H1 (cell line): ENCODE data around the gene KCTD7. TPM values are rescaled to one million over a fixed set of nuclear protein-coding genes. Genes with fewer than 3 reads are reported as not detected.

Experiments
- CTCF ChIA-PET: fragments of 300-600 bp; sonication (Branson Sonifier 250); formaldehyde crosslinking; loops from one replicate; lab custom pipeline; 2021; ENCODE audit not compliant: partially characterized antibody; lab: Charles Lee
- POLR2A ChIA-PET: fragments of 300-600 bp; sonication (Branson Sonifier 250); formaldehyde crosslinking; loops from one replicate; lab custom pipeline; 2021; ENCODE audit warnings: inconsistent platforms; ENCODE audit not compliant: partially characterized antibody; lab: Charles Lee
- DNase-seq, 2 experiments: peaks; one replicate each; pipeline versions ENCODE4 v3.0.0 to v3.0.0-alpha.2; 2010 to 2022; ENCODE audit warnings: low spot score in 2 of 2, low read depth in 1 of 2, mixed read lengths in 1 of 2
- FAIRE-seq: peaks from 2 replicates; lab custom pipeline; 2011; peaks lifted over from hg19 to GRCh38; lab: Jason Lieb, UNC
- H2AFZ ChIP-seq: 2 replicates; pipeline ENCODE4 v1.8.1; 2012; ENCODE audit warnings: low read length, inconsistent platforms
- H2AK5ac ChIP-seq: 2 replicates; pipeline ENCODE4 v1.6.1; 2013; ENCODE audit warnings: low read depth, low read length
- H2BK120ac ChIP-seq: replicated peaks from 2 replicates; pipeline ENCODE3; 2013; ENCODE audit warnings: low read depth, low read length, inconsistent platforms
- H2BK12ac ChIP-seq: 2 replicates; pipeline ENCODE4 v1.6.1; 2013; ENCODE audit warnings: low read depth, low read length
- H2BK15ac ChIP-seq: 2 replicates; pipeline ENCODE4 v1.6.1; 2013; ENCODE audit warnings: low read length
- H2BK20ac ChIP-seq: 2 replicates; pipeline ENCODE4 v1.6.1; 2013; ENCODE audit warnings: low read length
- H2BK5ac ChIP-seq: 2 replicates; pipeline ENCODE4 v1.6.1; 2013; ENCODE audit warnings: low read depth, low read length
- H3K14ac ChIP-seq: 2 replicates; pipeline ENCODE4 v1.6.1; 2013; ENCODE audit warnings: inconsistent platforms; ENCODE audit not compliant: insufficient read length
- H3K18ac ChIP-seq: 2 replicates; pipeline ENCODE4 v1.6.1; 2013; ENCODE audit warnings: low read length; ENCODE audit errors: extremely low read depth
- H3K23ac ChIP-seq: 2 replicates; pipeline ENCODE4 v1.6.1; 2013; ENCODE audit warnings: inconsistent platforms; ENCODE audit not compliant: insufficient read length
- H3K23me2 ChIP-seq: 2 replicates; pipeline ENCODE4 v1.6.1; 2013; ENCODE audit warnings: low read depth, low read length
- H3K27ac ChIP-seq: 2 replicates; pipeline ENCODE4 v1.6.1; 2011; ENCODE audit warnings: low read depth, low read length, inconsistent platforms
- H3K27me3 ChIP-seq, 4 experiments: replicated peaks in 1 of 4; 1 replicate in 1 of 4; 2 replicates in 3 of 4; pipeline versions ENCODE4 v1.6.1 to v1.8.1; 2011 to 2013; ENCODE audit warnings: low read length in 3 of 4, mild to moderate bottlenecking in 3 of 4, inconsistent platforms in 2 of 4, mixed read lengths in 2 of 4, moderate library complexity in 1 of 4; ENCODE audit not compliant: control insufficient read depth in 3 of 4, insufficient read depth in 3 of 4; ENCODE audit errors: extremely low read depth in 1 of 4
- H3K36me3 ChIP-seq, 4 experiments: 2 replicates each; pipeline versions ENCODE4 v1.6.1 to v1.8.1; 2011 to 2013; ENCODE audit warnings: mild to moderate bottlenecking in 4 of 4, low read length in 3 of 4, moderate library complexity in 2 of 4, control low read depth in 1 of 4, inconsistent platforms in 1 of 4; ENCODE audit not compliant: insufficient read depth in 4 of 4, control insufficient read depth in 2 of 4
- H3K4ac ChIP-seq: replicated peaks from 2 replicates; pipeline ENCODE3; 2013; ENCODE audit warnings: low read length, low read depth, mixed read lengths, inconsistent platforms; ENCODE audit not compliant: insufficient read length
- H3K4me1 ChIP-seq, 4 experiments: replicated peaks in 1 of 4; 1 replicate in 1 of 4; 2 replicates in 3 of 4; pipeline versions ENCODE4 v1.6.1 to v1.8.1; 2011 to 2013; ENCODE audit warnings: low read length in 3 of 4, inconsistent platforms in 2 of 4, mixed read lengths in 1 of 4; ENCODE audit not compliant: insufficient read depth in 4 of 4, control insufficient read depth in 3 of 4
- H3K4me2 ChIP-seq, 2 experiments: 2 replicates each; pipeline versions ENCODE4 v1.6.1 to v1.8.1; 2011 to 2013; ENCODE audit warnings: low read depth in 2 of 2, low read length in 2 of 2, control low read depth in 1 of 2, inconsistent platforms in 1 of 2, mild to moderate bottlenecking in 1 of 2; ENCODE audit not compliant: insufficient read depth in 1 of 2
- H3K4me3 ChIP-seq, 4 experiments: fragments of 200-600, 300-600 bp in 1 of 4; sonication (generic), shearing (Covaris generic), sonication (Bioruptor Twin) in 1 of 4; 2 replicates each; pipeline versions ENCODE4 v1.5.1 to v1.8.1; 2011 to 2016; ENCODE audit warnings: low read length in 4 of 4, low read depth in 3 of 4, control low read depth in 2 of 4, inconsistent platforms in 2 of 4, mild to moderate bottlenecking in 2 of 4, mixed read lengths in 1 of 4, moderate library complexity in 1 of 4; ENCODE audit not compliant: insufficient read depth in 2 of 4; ENCODE audit errors: extremely low read depth in 1 of 4
- H3K56ac ChIP-seq: replicated peaks from 2 replicates; pipeline ENCODE3; 2013; ENCODE audit warnings: low read depth, mild to moderate bottlenecking, mixed read lengths, low read length, inconsistent platforms; ENCODE audit not compliant: insufficient read length
- H3K79me1 ChIP-seq: 2 replicates; pipeline ENCODE4 v1.6.1; 2013; ENCODE audit warnings: low read depth, low read length, control low read depth
- H3K79me2 ChIP-seq, 2 experiments: 2 replicates each; pipeline versions ENCODE4 v1.6.1 to v1.8.1; 2012 to 2013; ENCODE audit warnings: low read length in 2 of 2, mild to moderate bottlenecking in 2 of 2, inconsistent platforms in 1 of 2; ENCODE audit not compliant: insufficient read depth in 2 of 2, control insufficient read depth in 1 of 2
- H3K9ac ChIP-seq, 4 experiments: replicated peaks in 1 of 4; 1 replicate in 1 of 4; 2 replicates in 3 of 4; pipeline versions ENCODE4 v1.6.1 to v1.8.1; 2011 to 2013; ENCODE audit warnings: low read depth in 3 of 4, low read length in 3 of 4, control low read depth in 2 of 4, mild to moderate bottlenecking in 2 of 4, moderate library complexity in 2 of 4, inconsistent platforms in 1 of 4; ENCODE audit errors: extremely low read depth in 1 of 4
- H3K9me3 ChIP-seq, 2 experiments: 2 replicates each; pipeline versions ENCODE4 v1.6.1 to v1.8.1; 2012 to 2013; ENCODE audit warnings: mild to moderate bottlenecking in 2 of 2, moderate library complexity in 2 of 2, control low read depth in 1 of 2, inconsistent platforms in 1 of 2, low read depth in 1 of 2, low read length in 1 of 2, mixed read lengths in 1 of 2; ENCODE audit not compliant: insufficient read depth in 2 of 2
- H4K20me1 ChIP-seq, 2 experiments: replicated peaks in 1 of 2; 2 replicates each; pipeline versions ENCODE3 to v1.8.1; 2011 to 2013; ENCODE audit warnings: inconsistent platforms in 2 of 2, low read length in 2 of 2, mild to moderate bottlenecking in 1 of 2; ENCODE audit not compliant: insufficient read depth in 2 of 2, control insufficient read depth in 1 of 2
- H4K5ac ChIP-seq: 2 replicates; pipeline ENCODE4 v1.6.1; 2013; ENCODE audit warnings: low read length, low read depth, mixed read lengths, inconsistent platforms; ENCODE audit not compliant: insufficient read length
- H4K8ac ChIP-seq: 2 replicates; pipeline ENCODE4 v1.8.0; 2013; ENCODE audit warnings: mild to moderate bottlenecking, moderate library complexity, low read length, inconsistent platforms; ENCODE audit not compliant: insufficient read depth; ENCODE audit errors: extremely low read depth
- H4K91ac ChIP-seq: replicated peaks from 2 replicates; pipeline ENCODE3; 2013; ENCODE audit warnings: low read length, mixed read lengths, inconsistent platforms; ENCODE audit not compliant: insufficient read length
- CBX5 ChIP-seq: fragments of 300-800, 300-1000 bp; sonication (generic); IDR thresholded peaks from 2 replicates; pipeline ENCODE4 v1.7.1; 2016; ENCODE audit warnings: antibody characterized with exemption, low read length, low read depth
- CHD1 ChIP-seq: IDR thresholded peaks from 2 replicates; pipeline ENCODE4 v1.6.1; 2012; ENCODE audit warnings: low read depth, low read length, improper control_type of control experiment
- GABPA ChIP-seq: IDR thresholded peaks from 2 replicates; pipeline ENCODE4 v1.6.1; 2011; ENCODE audit warnings: mild to moderate bottlenecking, low read length, moderate library complexity, borderline replicate concordance; ENCODE audit not compliant: insufficient read depth
- HDAC2 ChIP-seq, 2 experiments: fragments of 300-600 bp in 1 of 2; sonication (generic) in 1 of 2; IDR thresholded peaks; 2 replicates each; pipeline ENCODE4 v1.6.1; 2011 to 2012; ENCODE audit warnings: low read depth in 2 of 2, low read length in 2 of 2, mild to moderate bottlenecking in 2 of 2, moderate library complexity in 2 of 2, borderline replicate concordance in 1 of 2, inconsistent platforms in 1 of 2
- TAF7 ChIP-seq: optimal IDR thresholded peaks from 2 replicates; pipeline ENCODE3; 2011; ENCODE audit warnings: low read depth, mild to moderate bottlenecking, inconsistent platforms, low read length, moderate library complexity, borderline replicate concordance
- WGBS, 2 experiments: shearing (Covaris generic) in 1 of 2; methylation state at CpG; one replicate each; pipeline versions ENCODE4 v1.1.6 to v1.1.7; 2013 to 2015; ENCODE audit warnings: low lambda C conversion rate in 2 of 2, mixed read lengths in 2 of 2, inconsistent platforms in 1 of 2, low coverage in 1 of 2, missing lambda C conversion rate in 1 of 2; ENCODE audit not compliant: insufficient replicate concordance in 2 of 2, insufficient coverage in 1 of 2, insufficient read length in 1 of 2; ENCODE audit errors: extremely low coverage in 1 of 2, missing lambda C conversion rate in 1 of 2; 5-methylcytosine and 5-hydroxymethylcytosine counted together
- polyA plus RNA-seq, 7 experiments: library from polyadenylated mRNA; depleted of rRNA in 3 of 7; stranded (reverse) in 5 of 7; unstranded in 2 of 7; fragments of >200 nt in 5 of 7; fragments of 200-250 nt in 2 of 7; gene quantifications; 1 replicate in 5 of 7; 2 replicates in 1 of 7; 4 replicates in 1 of 7; pipeline versions ENCODE4 v1.2.1 to v1.2.3, GENCODE V29; 2011 to 2013; ENCODE audit warnings: missing spikeins in 2 of 7, mixed read lengths in 2 of 7
- total RNA-seq: library from RNA; stranded (reverse); fragmentation: NEBNext Ultra II Directional; extraction: Animal tissue kit (Norgen Biotek cat#: 25700); gene quantifications from 2 replicates; pipeline ENCODE4 v1.2.1, GENCODE V29; 2021

Gene KCTD7
- total and polyA plus RNA-seq, 2 of the 8 experiments (the other 6 are each of a cell fraction or from before 2014, with no cell fraction given): 8.6 to 11.9 TPM

DNA sequence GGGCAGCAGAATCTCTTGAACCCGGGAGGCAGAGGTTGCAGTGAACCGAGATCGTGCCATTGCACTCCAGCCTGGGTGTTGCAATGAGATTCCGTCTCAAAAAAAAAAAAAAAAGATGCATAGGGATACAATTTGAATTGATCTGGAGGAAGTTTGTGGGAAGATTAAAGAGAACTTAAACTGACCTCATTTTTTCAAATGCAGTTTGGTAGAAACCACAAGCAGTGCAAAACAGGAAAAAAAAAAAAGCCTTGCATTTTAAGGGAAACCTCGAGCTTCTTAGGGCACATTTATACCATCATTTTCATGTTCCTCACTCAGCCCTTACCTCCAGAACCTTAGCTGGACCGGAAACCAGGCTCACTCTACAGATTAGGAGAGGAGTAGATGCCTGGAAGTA, 2.8 kb downstream of the KCTD7 start:
- Histone ChIP-seq H2BK5ac (no peak overlapping the region), H2BK20ac (no peak overlapping the region), H3K27ac (no peak overlapping the region), H3K4me3 (no peak overlapping the region), H4K5ac (no peak overlapping the region), H3K79me1 (peaks cover 6% of the 10 kb centered on the region; the same call in 1 of the 2 replicates), H2BK12ac (no peak overlapping the region), H3K27me3 (no peaks in the 10 kb centered on the region), H2AFZ (no peak overlapping the region), H3K79me2 (peaks cover 0 to 9% of the 10 kb centered on the region in 2 experiments; a peak in 1 of 4 replicates), H4K91ac (no peak overlapping the region), H3K4ac (no peak overlapping the region), H3K4me1 (no peaks in the 10 kb centered on the region), H2BK15ac (no peak overlapping the region), H3K23me2 (peaks cover 7% of the 10 kb centered on the region; the same call in 1 of the 2 replicates), H3K36me3 (no peaks in the 10 kb centered on the region; a peak in 1 of 8 replicates), H3K14ac (no peak overlapping the region), H3K56ac (no peak overlapping the region), H3K18ac (no peak overlapping the region), H2BK120ac (no peak overlapping the region), H3K4me2 (no peak overlapping the region), H3K9me3 (no peaks in the 10 kb centered on the region), H3K9ac (no peak overlapping the region), H2AK5ac (no peak overlapping the region), H4K20me1 (peaks cover 0 to 3% of the 10 kb centered on the region in 2 experiments), H3K23ac (no peak overlapping the region), H4K8ac (no peak overlapping the region)
- 89% methylated on average over 6 of the region's 6 CpGs; no CpG with 5 or more reads in 1 of the 2 experiments for WGBS, 2 experiments
- CTCF ChIA-PET: interaction anchor here (0.6 to 1.3 kb wide), 2 partner anchors 28 to 74 kb away, joined by 3 to 4 read pairs; no protein-coding TSS in a partner anchor
- POLR2A ChIA-PET: interaction anchor here (0.6 to 0.7 kb wide), 3 partner anchors 13 to 39 kb away, joined by 3 read pairs; no protein-coding TSS in a partner anchor
- DNase-seq (no peak), FAIRE-seq (no peak)
- no peak for TF ChIP-seq HDAC2 (IDR thresholded peaks at IDR 0.05; ENCODE audit: borderline replicate concordance in 1 of 2, low read depth in 2 of 2, low read length in 2 of 2)
- no peak for TF ChIP-seq CBX5
- no peak for TF ChIP-seq CHD1
- TF ChIP-seq TAF7: no peak
- no peak for TF ChIP-seq GABPA
